Measurements from ENCODE around the gene CIZ1. TPM values are rescaled to one million over a fixed set of nuclear protein-coding genes. Genes with fewer than 3 reads are reported as not detected.
A peak's percentile ranks its signal among the peaks of the same experiment; 100 is the strongest.

The CIZ1 gene
- total and polyA plus RNA-seq, 2 of the 13 experiments (the other 11 are each of a cell fraction or from before 2014, with no cell fraction given) = 30.6 to 50.3 TPM

DNA sequence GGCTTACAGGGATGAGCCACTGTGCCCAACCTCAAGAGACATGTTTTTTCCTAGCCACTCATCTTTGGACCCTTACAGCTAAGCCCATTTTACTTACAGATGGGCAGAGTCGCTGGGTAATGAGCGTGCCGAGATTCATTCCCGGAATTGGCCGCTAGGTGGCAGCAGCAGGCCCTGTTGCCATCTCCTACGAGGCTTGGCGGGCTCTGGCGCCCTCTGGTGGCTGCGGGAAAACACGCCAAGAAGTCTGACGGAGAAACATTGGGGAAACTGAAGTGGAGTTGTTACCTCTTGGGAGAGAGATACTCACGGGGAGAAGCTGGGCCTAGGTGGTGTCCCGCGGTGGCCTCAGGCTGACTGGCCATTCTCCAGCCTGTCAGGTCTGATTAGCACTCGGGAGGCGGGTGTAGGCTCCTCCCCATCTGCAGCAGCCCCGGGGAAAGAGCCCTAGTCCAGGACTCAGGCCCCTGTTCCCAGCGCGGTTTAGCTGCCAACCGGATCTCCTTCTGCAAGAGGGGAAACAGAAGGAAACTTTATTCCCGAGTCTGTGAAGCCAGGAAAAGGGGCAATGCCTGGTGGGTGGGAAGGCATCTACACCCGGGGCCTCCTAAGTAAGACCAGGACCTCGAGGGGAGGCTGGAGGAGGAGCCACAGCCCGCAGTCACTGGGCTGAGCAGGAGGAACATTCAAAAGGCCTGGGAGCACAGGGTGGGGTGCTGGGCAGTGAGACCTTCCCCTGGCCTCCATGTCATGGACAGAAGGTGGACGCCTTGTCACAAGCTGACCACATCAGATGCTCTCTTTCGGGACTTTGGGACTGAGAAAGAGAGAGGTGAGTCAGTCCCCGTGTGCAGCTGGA, 73.5 kb downstream of the CIZ1 start (continued):
- TF ChIP-seq SKI (IDR thresholded peaks at IDR 0.05; ENCODE audit: partially characterized antibody) = peak; percentile 31
- TF ChIP-seq TBX2 (CRISPR knock-in tag; IDR thresholded peaks at IDR 0.05; ENCODE audit: borderline replicate concordance) = peak; percentile 51; the same call in 1 of the 2 replicates
- TF ChIP-seq NR1H2 (CRISPR knock-in tag; IDR thresholded peaks at IDR 0.05; ENCODE audit: borderline replicate concordance, low read depth) = no peak
- TF ChIP-seq MTF1 (CRISPR knock-in tag; IDR thresholded peaks at IDR 0.05) = no peak
- 0 out of 2 replicates have a peak, but pooled peaks have one; percentile 78 for TF ChIP-seq ZNF567 (CRISPR knock-in tag; IDR thresholded peaks at IDR 0.05; ENCODE audit: borderline replicate concordance)
- TF ChIP-seq ZMYM2 (CRISPR knock-in tag; IDR thresholded peaks at IDR 0.05) = peak; percentile 83; the same call in 1 of the 2 replicates
- no peak for TF ChIP-seq TCF7 (IDR thresholded peaks at IDR 0.05; ENCODE audit: low read depth)
- TF ChIP-seq, protein P1, sequence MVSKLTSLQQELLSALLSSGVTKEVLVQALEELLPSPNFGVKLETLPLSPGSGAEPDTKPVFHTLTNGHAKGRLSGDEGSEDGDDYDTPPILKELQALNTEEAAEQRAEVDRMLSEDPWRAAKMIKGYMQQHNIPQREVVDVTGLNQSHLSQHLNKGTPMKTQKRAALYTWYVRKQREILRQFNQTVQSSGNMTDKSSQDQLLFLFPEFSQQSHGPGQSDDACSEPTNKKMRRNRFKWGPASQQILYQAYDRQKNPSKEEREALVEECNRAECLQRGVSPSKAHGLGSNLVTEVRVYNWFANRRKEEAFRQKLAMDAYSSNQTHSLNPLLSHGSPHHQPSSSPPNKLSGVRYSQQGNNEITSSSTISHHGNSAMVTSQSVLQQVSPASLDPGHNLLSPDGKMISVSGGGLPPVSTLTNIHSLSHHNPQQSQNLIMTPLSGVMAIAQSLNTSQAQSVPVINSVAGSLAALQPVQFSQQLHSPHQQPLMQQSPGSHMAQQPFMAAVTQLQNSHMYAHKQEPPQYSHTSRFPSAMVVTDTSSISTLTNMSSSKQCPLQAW (CRISPR knock-in tag; IDR thresholded peaks at IDR 0.05) = peak; percentile 77; the same call in 1 of the 2 replicates
- TF ChIP-seq PITX1 (CRISPR knock-in tag; IDR thresholded peaks at IDR 0.05) = peak; percentile 70; the same call in 1 of the 2 replicates
- peak; percentile 76; the same call in 1 of the 2 replicates for TF ChIP-seq KDM1A (CRISPR knock-in tag; IDR thresholded peaks at IDR 0.05)
- no peak; the same call in 1 of the 2 replicates for TF ChIP-seq ZSCAN29 (CRISPR knock-in tag; conservative IDR thresholded peaks at IDR 0.05)
- TF ChIP-seq HOXA7 (CRISPR knock-in tag; IDR thresholded peaks at IDR 0.05) = no peak
- no peak for TF ChIP-seq STAT5B (CRISPR knock-in tag; IDR thresholded peaks at IDR 0.05)
- TF ChIP-seq, protein P2, sequence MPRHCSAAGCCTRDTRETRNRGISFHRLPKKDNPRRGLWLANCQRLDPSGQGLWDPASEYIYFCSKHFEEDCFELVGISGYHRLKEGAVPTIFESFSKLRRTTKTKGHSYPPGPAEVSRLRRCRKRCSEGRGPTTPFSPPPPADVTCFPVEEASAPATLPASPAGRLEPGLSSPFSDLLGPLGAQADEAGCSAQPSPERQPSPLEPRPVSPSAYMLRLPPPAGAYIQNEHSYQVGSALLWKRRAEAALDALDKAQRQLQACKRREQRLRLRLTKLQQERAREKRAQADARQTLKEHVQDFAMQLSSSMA (CRISPR knock-in tag; IDR thresholded peaks at IDR 0.05) = no peak
- peak; percentile 64; the same call in 1 of the 2 replicates for TF ChIP-seq BHLHE40 (IDR thresholded peaks at IDR 0.05; ENCODE audit: low read length)
- TF ChIP-seq, protein P3, sequence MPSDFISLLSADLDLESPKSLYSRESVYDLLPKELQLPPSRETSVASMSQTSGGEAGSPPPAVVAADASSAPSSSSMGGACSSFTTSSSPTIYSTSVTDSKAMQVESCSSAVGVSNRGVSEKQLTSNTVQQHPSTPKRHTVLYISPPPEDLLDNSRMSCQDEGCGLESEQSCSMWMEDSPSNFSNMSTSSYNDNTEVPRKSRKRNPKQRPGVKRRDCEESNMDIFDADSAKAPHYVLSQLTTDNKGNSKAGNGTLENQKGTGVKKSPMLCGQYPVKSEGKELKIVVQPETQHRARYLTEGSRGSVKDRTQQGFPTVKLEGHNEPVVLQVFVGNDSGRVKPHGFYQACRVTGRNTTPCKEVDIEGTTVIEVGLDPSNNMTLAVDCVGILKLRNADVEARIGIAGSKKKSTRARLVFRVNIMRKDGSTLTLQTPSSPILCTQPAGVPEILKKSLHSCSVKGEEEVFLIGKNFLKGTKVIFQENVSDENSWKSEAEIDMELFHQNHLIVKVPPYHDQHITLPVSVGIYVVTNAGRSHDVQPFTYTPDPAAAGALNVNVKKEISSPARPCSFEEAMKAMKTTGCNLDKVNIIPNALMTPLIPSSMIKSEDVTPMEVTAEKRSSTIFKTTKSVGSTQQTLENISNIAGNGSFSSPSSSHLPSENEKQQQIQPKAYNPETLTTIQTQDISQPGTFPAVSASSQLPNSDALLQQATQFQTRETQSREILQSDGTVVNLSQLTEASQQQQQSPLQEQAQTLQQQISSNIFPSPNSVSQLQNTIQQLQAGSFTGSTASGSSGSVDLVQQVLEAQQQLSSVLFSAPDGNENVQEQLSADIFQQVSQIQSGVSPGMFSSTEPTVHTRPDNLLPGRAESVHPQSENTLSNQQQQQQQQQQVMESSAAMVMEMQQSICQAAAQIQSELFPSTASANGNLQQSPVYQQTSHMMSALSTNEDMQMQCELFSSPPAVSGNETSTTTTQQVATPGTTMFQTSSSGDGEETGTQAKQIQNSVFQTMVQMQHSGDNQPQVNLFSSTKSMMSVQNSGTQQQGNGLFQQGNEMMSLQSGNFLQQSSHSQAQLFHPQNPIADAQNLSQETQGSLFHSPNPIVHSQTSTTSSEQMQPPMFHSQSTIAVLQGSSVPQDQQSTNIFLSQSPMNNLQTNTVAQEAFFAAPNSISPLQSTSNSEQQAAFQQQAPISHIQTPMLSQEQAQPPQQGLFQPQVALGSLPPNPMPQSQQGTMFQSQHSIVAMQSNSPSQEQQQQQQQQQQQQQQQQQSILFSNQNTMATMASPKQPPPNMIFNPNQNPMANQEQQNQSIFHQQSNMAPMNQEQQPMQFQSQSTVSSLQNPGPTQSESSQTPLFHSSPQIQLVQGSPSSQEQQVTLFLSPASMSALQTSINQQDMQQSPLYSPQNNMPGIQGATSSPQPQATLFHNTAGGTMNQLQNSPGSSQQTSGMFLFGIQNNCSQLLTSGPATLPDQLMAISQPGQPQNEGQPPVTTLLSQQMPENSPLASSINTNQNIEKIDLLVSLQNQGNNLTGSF (CRISPR knock-in tag; IDR thresholded peaks at IDR 0.05) = no peak
- TF ChIP-seq, protein P4, sequence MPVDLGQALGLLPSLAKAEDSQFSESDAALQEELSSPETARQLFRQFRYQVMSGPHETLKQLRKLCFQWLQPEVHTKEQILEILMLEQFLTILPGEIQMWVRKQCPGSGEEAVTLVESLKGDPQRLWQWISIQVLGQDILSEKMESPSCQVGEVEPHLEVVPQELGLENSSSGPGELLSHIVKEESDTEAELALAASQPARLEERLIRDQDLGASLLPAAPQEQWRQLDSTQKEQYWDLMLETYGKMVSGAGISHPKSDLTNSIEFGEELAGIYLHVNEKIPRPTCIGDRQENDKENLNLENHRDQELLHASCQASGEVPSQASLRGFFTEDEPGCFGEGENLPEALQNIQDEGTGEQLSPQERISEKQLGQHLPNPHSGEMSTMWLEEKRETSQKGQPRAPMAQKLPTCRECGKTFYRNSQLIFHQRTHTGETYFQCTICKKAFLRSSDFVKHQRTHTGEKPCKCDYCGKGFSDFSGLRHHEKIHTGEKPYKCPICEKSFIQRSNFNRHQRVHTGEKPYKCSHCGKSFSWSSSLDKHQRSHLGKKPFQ (CRISPR knock-in tag; IDR thresholded peaks at IDR 0.05; ENCODE audit: insufficient replicate concordance) = no peak
- TF ChIP-seq ZNF850 (CRISPR knock-in tag; conservative IDR thresholded peaks at IDR 0.05) = no peak

Data from HepG2 (cell line).